ENCODE data around the gene TSEN34. TPM values are rescaled to one million over a fixed set of nuclear protein-coding genes. Genes with fewer than 3 reads are reported as not detected.
A peak's percentile ranks its signal among the peaks of the same experiment; 100 is the strongest.

Gene TSEN34
- total and polyA plus RNA-seq, 2 donors (not counting 1 experiment from before 2014, with no cell fraction given), result 22.5 to 57.8 TPM

GRCh38 chr19:54201172-54201701 lies 10.1 kb downstream of the TSEN34 start:
- peaks cover 5% of the 10 kb centered on the region for H4K20me1 ChIP-seq (ENCODE audit: control insufficient read depth, extremely low read depth, insufficient read depth, low read length)
- peak overlapping the region; percentile 70 to 92 (median 92) for H3K4me3 ChIP-seq (replicated peaks in 1 of 4; ENCODE audit: control extremely low read depth in 1 of 4, insufficient read depth in 1 of 4, low read depth in 3 of 4, low read length in 4 of 4)
- H3K9me3 ChIP-seq (ENCODE audit: control insufficient read depth, insufficient read depth, low read depth, low read length), result no peaks in the 10 kb centered on the region
- peak overlapping the region; percentile 91 for H3K4me2 ChIP-seq (ENCODE audit: extremely low read depth, insufficient read depth, low read length)
- H3K79me2 ChIP-seq (ENCODE audit: control insufficient read depth, insufficient read depth, low read length), result peaks cover 55% of the 10 kb centered on the region
- peak overlapping the region; percentile 97 for H3K27ac ChIP-seq (ENCODE audit: insufficient read depth, low read length)
- H3K36me3 ChIP-seq (ENCODE audit: control insufficient read depth, insufficient read depth, low read length), result peaks cover 17% of the 10 kb centered on the region
- DNase-seq (ENCODE audit: low read depth in 2 of 2), result no peak
- no peak overlapping the region for H2AFZ ChIP-seq (ENCODE audit: low read length)
- H3K27me3 ChIP-seq (ENCODE audit: control insufficient read depth, insufficient read depth, low read length), result no peaks in the 10 kb centered on the region
- peaks cover 12% of the 10 kb centered on the region for H3K4me1 ChIP-seq (ENCODE audit: control insufficient read depth, extremely low read depth, insufficient read depth, low read length)
- peak overlapping the region; percentile 93 for H3K9ac ChIP-seq (ENCODE audit: insufficient read depth, low read length)
- TF ChIP-seq EZH2 (IDR thresholded peaks at IDR 0.05; ENCODE audit: low read length, missing control alignments) (no peak), CTCF (conservative IDR thresholded peaks at IDR 0.05 in 1 of 2, IDR thresholded peaks at IDR 0.05 in 1 of 2; ENCODE audit: low read depth in 1 of 2, low read length in 2 of 2) (no peak)

GRCh38 chr19:54201980-54202379 lies 10.9 kb downstream of the TSEN34 start:
- peaks cover 5% of the 10 kb centered on the region for H4K20me1 ChIP-seq (ENCODE audit: control insufficient read depth, extremely low read depth, insufficient read depth, low read length)
- H3K4me1 ChIP-seq (ENCODE audit: control insufficient read depth, extremely low read depth, insufficient read depth, low read length), result peaks cover 14% of the 10 kb centered on the region
- no peak for DNase-seq (ENCODE audit: low read depth in 2 of 2)
- peaks cover 63% of the 10 kb centered on the region for H3K79me2 ChIP-seq (ENCODE audit: control insufficient read depth, insufficient read depth, low read length)
- no peaks in the 10 kb centered on the region for H3K9me3 ChIP-seq (ENCODE audit: control insufficient read depth, insufficient read depth, low read depth, low read length)
- H3K27me3 ChIP-seq (ENCODE audit: control insufficient read depth, insufficient read depth, low read length), result no peaks in the 10 kb centered on the region
- H3K4me3 ChIP-seq (replicated peaks in 1 of 4; ENCODE audit: control extremely low read depth in 1 of 4, insufficient read depth in 1 of 4, low read depth in 3 of 4, low read length in 4 of 4), result peak overlapping the region; percentile 70 to 92 (median 92)
- peaks cover 25% of the 10 kb centered on the region for H3K36me3 ChIP-seq (ENCODE audit: control insufficient read depth, insufficient read depth, low read length)
- no peak overlapping the region for H3K9ac ChIP-seq (ENCODE audit: insufficient read depth, low read length)
- H3K4me2 ChIP-seq (ENCODE audit: extremely low read depth, insufficient read depth, low read length), result peak overlapping the region; percentile 91
- H3K27ac ChIP-seq (ENCODE audit: insufficient read depth, low read length), result peak overlapping the region; percentile 97
- TF ChIP-seq EZH2 (IDR thresholded peaks at IDR 0.05; ENCODE audit: low read length, missing control alignments) (no peak), CTCF (conservative IDR thresholded peaks at IDR 0.05 in 1 of 2, IDR thresholded peaks at IDR 0.05 in 1 of 2; ENCODE audit: low read depth in 1 of 2, low read length in 2 of 2) (no peak)
- no peak overlapping the region for H2AFZ ChIP-seq (ENCODE audit: low read length)

GRCh38 chr19:54203151-54203611 lies 12.1 kb downstream of the TSEN34 start:
- peaks cover 18% of the 10 kb centered on the region for H3K4me1 ChIP-seq (ENCODE audit: control insufficient read depth, extremely low read depth, insufficient read depth, low read length)
- H2AFZ ChIP-seq (ENCODE audit: low read length), result no peak overlapping the region
- H3K27me3 ChIP-seq (ENCODE audit: control insufficient read depth, insufficient read depth, low read length), result no peaks in the 10 kb centered on the region
- DNase-seq (ENCODE audit: low read depth in 2 of 2), result peak; percentile 9 to 21
- H3K79me2 ChIP-seq (ENCODE audit: control insufficient read depth, insufficient read depth, low read length), result peaks cover 72% of the 10 kb centered on the region
- no peaks in the 10 kb centered on the region for H3K9me3 ChIP-seq (ENCODE audit: control insufficient read depth, insufficient read depth, low read depth, low read length)
- H3K27ac ChIP-seq (ENCODE audit: insufficient read depth, low read length), result peak overlapping the region; percentile 97
- H3K36me3 ChIP-seq (ENCODE audit: control insufficient read depth, insufficient read depth, low read length), result peaks cover 34% of the 10 kb centered on the region
- peak overlapping the region; percentile 20 for H3K9ac ChIP-seq (ENCODE audit: insufficient read depth, low read length)
- peak overlapping the region; percentile 70 to 92 (median 92) for H3K4me3 ChIP-seq (replicated peaks in 1 of 4; ENCODE audit: control extremely low read depth in 1 of 4, insufficient read depth in 1 of 4, low read depth in 3 of 4, low read length in 4 of 4)
- peaks cover 5% of the 10 kb centered on the region for H4K20me1 ChIP-seq (ENCODE audit: control insufficient read depth, extremely low read depth, insufficient read depth, low read length)
- peak overlapping the region; percentile 91 for H3K4me2 ChIP-seq (ENCODE audit: extremely low read depth, insufficient read depth, low read length)
- TF ChIP-seq EZH2 (IDR thresholded peaks at IDR 0.05; ENCODE audit: low read length, missing control alignments), result no peak
- no peak for TF ChIP-seq CTCF (conservative IDR thresholded peaks at IDR 0.05 in 1 of 2, IDR thresholded peaks at IDR 0.05 in 1 of 2; ENCODE audit: low read depth in 1 of 2, low read length in 2 of 2)

Data from fibroblast of lung (primary cell).